ENCODE results near the gene THSD4. TPM values are rescaled to one million over a fixed set of nuclear protein-coding genes. Genes with fewer than 3 reads are reported as not detected.

THSD4 gene
- total and polyA plus RNA-seq, 8 donors = 15.7 to 43.3 (median 19.1) TPM

DNA sequence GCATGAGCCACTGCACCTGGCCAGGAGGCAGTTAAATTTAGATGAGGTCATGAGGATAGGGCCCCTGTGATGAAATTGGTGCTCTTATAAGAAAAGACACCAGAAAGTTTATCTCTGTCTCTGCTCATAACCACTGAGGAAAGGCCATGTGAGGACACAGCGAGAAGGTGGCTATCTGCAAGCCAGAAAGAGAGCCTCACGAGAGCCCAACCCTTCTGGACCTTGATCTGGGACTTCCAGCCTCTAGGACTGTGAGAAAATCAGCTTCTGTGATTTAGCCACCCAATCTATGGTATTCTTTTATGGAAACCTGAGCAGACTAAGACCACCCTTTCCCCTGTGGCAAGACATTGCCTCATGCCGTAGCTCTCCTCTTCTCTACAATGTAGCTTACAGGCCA lies 337.6 kb downstream of the THSD4 start:
- intact Hi-C loops (cut with DNase I) = loop anchor here in 1 of 2 donors (10.0 kb wide), 2 partner anchors 202 to 282 kb away; no protein-coding TSS in a partner anchor
- Histone ChIP-seq H3K4me1 (no peaks in the 10 kb centered on the region), H3K4me3 (no peak overlapping the region), H3K27me3 (no peaks in the 10 kb centered on the region), H3K9me3 (no peaks in the 10 kb centered on the region), H3K27ac (no peak overlapping the region), H3K36me3 (no peaks in the 10 kb centered on the region)
- DNase-seq (no peak), ATAC-seq (no peak)
- TF ChIP-seq, protein P1, sequence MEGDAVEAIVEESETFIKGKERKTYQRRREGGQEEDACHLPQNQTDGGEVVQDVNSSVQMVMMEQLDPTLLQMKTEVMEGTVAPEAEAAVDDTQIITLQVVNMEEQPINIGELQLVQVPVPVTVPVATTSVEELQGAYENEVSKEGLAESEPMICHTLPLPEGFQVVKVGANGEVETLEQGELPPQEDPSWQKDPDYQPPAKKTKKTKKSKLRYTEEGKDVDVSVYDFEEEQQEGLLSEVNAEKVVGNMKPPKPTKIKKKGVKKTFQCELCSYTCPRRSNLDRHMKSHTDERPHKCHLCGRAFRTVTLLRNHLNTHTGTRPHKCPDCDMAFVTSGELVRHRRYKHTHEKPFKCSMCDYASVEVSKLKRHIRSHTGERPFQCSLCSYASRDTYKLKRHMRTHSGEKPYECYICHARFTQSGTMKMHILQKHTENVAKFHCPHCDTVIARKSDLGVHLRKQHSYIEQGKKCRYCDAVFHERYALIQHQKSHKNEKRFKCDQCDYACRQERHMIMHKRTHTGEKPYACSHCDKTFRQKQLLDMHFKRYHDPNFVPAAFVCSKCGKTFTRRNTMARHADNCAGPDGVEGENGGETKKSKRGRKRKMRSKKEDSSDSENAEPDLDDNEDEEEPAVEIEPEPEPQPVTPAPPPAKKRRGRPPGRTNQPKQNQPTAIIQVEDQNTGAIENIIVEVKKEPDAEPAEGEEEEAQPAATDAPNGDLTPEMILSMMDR (IDR thresholded peaks at IDR 0.05) = no peak

- ATAC-seq (no peak), DNase-seq (no peak)
- Histone ChIP-seq H3K36me3 (no peaks in the 10 kb centered on the region), H3K4me3 (no peak overlapping the region), H3K27ac (no peak overlapping the region), H3K27me3 (no peaks in the 10 kb centered on the region), H3K9me3 (no peaks in the 10 kb centered on the region), H3K4me1 (no peaks in the 10 kb centered on the region)
- TF ChIP-seq, protein P1 (IDR thresholded peaks at IDR 0.05) = no peak
- intact Hi-C loops (cut with DNase I) = loop anchor here in 1 of 2 donors (10.0 kb wide), 2 partner anchors 200 to 280 kb away; no protein-coding TSS in a partner anchor
These were observed 339.3 kb downstream of the THSD4 start for GRCh38 chr15:71454462-71454996.

DNA sequence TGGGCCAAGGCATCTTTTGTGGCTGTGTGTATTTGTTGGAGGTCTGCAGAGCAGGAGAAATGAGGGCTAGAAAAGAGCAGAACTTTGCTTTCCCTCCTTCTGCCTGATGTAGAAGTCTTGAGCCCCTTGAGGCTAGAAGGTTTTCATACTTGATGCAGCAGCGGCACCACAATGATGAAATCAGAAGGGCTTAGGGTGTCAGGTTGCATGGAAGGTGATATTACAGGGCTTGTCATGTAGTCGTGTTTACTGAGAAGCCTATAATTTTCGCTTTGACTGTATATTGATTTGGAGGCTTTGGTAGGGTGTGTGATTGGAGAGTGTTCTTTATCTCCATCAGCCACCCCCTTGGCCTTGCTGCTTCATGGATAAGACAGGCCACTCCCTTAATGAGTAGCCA lies 339.8 kb downstream of the THSD4 start:
- intact Hi-C loops (cut with DNase I) = loop anchor here in 1 of 2 donors (10.0 kb wide), 2 partner anchors 200 to 280 kb away; no protein-coding TSS in a partner anchor
- Histone ChIP-seq H3K27ac (no peak overlapping the region), H3K4me1 (no peaks in the 10 kb centered on the region), H3K4me3 (no peak overlapping the region), H3K9me3 (no peaks in the 10 kb centered on the region), H3K27me3 (no peaks in the 10 kb centered on the region), H3K36me3 (no peaks in the 10 kb centered on the region)
- TF ChIP-seq, protein P1 (IDR thresholded peaks at IDR 0.05) = no peak
- DNase-seq = no peak
- ATAC-seq = peak; percentile 21

DNA sequence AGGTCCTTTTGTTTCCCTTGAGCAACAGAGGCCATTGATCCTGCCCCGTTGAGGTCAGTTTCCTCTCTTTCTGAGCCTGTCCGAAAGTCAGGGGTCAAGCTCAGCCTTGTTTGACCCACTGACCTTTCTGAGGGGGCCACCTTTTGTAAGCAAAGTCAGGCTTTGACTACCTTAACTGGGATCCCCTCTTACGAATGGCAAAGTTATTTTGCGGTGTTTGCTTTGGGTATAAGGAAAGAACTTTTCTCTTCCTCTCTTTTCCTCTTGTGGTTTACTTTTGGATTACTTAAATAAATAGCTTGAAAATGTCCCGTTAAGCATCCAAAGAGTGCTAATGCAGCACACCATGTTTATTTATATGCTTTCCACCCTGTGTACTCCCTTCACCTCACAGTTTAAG lies 340.6 kb downstream of the THSD4 start:
- ATAC-seq (peak; percentile 31), DNase-seq (no peak)
- Histone ChIP-seq H3K4me3 (no peak overlapping the region), H3K27ac (no peak overlapping the region), H3K36me3 (no peaks in the 10 kb centered on the region), H3K27me3 (no peaks in the 10 kb centered on the region), H3K9me3 (no peaks in the 10 kb centered on the region), H3K4me1 (no peaks in the 10 kb centered on the region)
- TF ChIP-seq, protein P1 (IDR thresholded peaks at IDR 0.05) = no peak
- intact Hi-C loops (cut with DNase I) = loop anchor here in 1 of 2 donors (10.0 kb wide), 2 partner anchors 199 to 279 kb away; no protein-coding TSS in a partner anchor

- no peaks in the 10 kb centered on the region for H3K27me3 ChIP-seq
- no peaks in the 10 kb centered on the region for H3K36me3 ChIP-seq
- intact Hi-C loops (cut with DNase I) = loop anchor here in 1 of 2 donors (10.0 kb wide), 2 partner anchors 198 to 278 kb away; no protein-coding TSS in a partner anchor
- no peak overlapping the region for H3K4me3 ChIP-seq
- ATAC-seq (no peak), DNase-seq (no peak)
- no peaks in the 10 kb centered on the region for H3K4me1 ChIP-seq
- H3K9me3 ChIP-seq = no peaks in the 10 kb centered on the region
- H3K27ac ChIP-seq = no peak overlapping the region
- TF ChIP-seq, protein P1 (IDR thresholded peaks at IDR 0.05) = no peak
These were observed 341.1 kb downstream of the THSD4 start for GRCh38 chr15:71456362-71456761.
